Smooth muscle cell (in vitro differentiated cells): ENCODE data around the gene SLU7. TPM values are rescaled to one million over a fixed set of nuclear protein-coding genes. Genes with fewer than 3 reads are reported as not detected.

Experiments
- DNase-seq: peaks from one replicate; lab custom pipeline; 2025; ENCODE audit not compliant: unreplicated experiment; lab: John Stamatoyannopoulos, UW
- H2AFZ ChIP-seq: fragments of 200-600 bp; sonication (generic); 2 replicates; pipeline ENCODE4 v1.6.0; 2016; ENCODE audit warnings: antibody characterized with exemption, low read depth, mild to moderate bottlenecking
- H3F3A ChIP-seq: fragments of 200-600 bp; sonication (generic); 2 replicates; pipeline ENCODE4 v1.6.0; 2017; ENCODE audit warnings: antibody characterized with exemption, low read depth
- H3K27ac ChIP-seq: fragments of 200-600 bp; sonication (generic); 2 replicates; pipeline ENCODE4 v1.5.1; 2016; ENCODE audit warnings: low read depth, mild to moderate bottlenecking
- H3K27me3 ChIP-seq: fragments of 200-600 bp; sonication (generic); 2 replicates; pipeline ENCODE4 v1.6.1; 2016; ENCODE audit warnings: low read depth, mild to moderate bottlenecking
- H3K36me3 ChIP-seq: fragments of 200-600 bp; sonication (generic); 2 replicates; pipeline ENCODE4 v1.5.1; 2016; ENCODE audit warnings: low read depth
- H3K4me1 ChIP-seq: fragments of 200-600 bp; sonication (generic); 2 replicates; pipeline ENCODE4 v1.5.1; 2016; ENCODE audit warnings: low read depth
- H3K4me2 ChIP-seq: fragments of 200-600 bp; sonication (generic); 2 replicates; pipeline ENCODE4 v1.6.0; 2016; ENCODE audit warnings: mild to moderate bottlenecking
- H3K4me3 ChIP-seq: fragments of 200-600 bp; sonication (generic); 2 replicates; pipeline ENCODE4 v1.5.1; 2016; ENCODE audit warnings: mild to moderate bottlenecking
- H3K79me2 ChIP-seq: fragments of 200-600 bp; sonication (generic); 2 replicates; pipeline ENCODE4 v1.6.0; 2016; ENCODE audit warnings: low read depth, mild to moderate bottlenecking
- H3K9ac ChIP-seq: fragments of 200-600 bp; sonication (generic); 2 replicates; pipeline ENCODE4 v1.6.0; 2016; ENCODE audit warnings: low read depth
- H3K9me3 ChIP-seq: fragments of 200-600 bp; sonication (generic); replicated peaks from 2 replicates; pipeline ENCODE4 v1.5.1; 2016; ENCODE audit warnings: low read depth
- H4K20me1 ChIP-seq: fragments of 200-600 bp; sonication (generic); 2 replicates; pipeline ENCODE4 v1.6.0; 2016; ENCODE audit warnings: low read depth
- WGBS: methylation state at CpG from one replicate; pipeline ENCODE4 v1.1.7; 2016; ENCODE audit warnings: low lambda C conversion rate; 5-methylcytosine and 5-hydroxymethylcytosine counted together
- polyA plus RNA-seq: library from polyadenylated mRNA; unstranded; fragments of >200 nt; fragmentation: Nextera tagmentation; extraction: Ambion mirVana; gene quantifications from 2 replicates; pipeline ENCODE4 v1.2.1, GENCODE V29; 2016
- total RNA-seq: library from RNA; depleted of rRNA; stranded (reverse); fragments of >200 nt; gene quantifications from 2 replicates; pipeline ENCODE4 v1.2.3, GENCODE V29; 2014
- TF ChIP-seq, protein P1 (sequence below): fragments of 200-600 bp; sonication (generic); IDR thresholded peaks from 2 replicates; pipeline ENCODE4 v1.5.1; 2017; ENCODE audit warnings: borderline replicate concordance, mild to moderate bottlenecking, antibody characterized with exemption; ENCODE audit not compliant: insufficient read depth, poor library complexity, severe bottlenecking

SLU7 gene
- total and polyA plus RNA-seq, 2 experiments from 2014 or later, result 46.3 to 48.1 TPM

GRCh38 chr5:160419458-160420330 lies 813 bp upstream of the SLU7 start:
- peak overlapping the region; percentile 91 for H3K4me3 ChIP-seq
- H4K20me1 ChIP-seq, result no peaks in the 10 kb centered on the region
- H3K27ac ChIP-seq, result peak overlapping the region; percentile 92
- no peak for DNase-seq
- TF ChIP-seq, protein P1, sequence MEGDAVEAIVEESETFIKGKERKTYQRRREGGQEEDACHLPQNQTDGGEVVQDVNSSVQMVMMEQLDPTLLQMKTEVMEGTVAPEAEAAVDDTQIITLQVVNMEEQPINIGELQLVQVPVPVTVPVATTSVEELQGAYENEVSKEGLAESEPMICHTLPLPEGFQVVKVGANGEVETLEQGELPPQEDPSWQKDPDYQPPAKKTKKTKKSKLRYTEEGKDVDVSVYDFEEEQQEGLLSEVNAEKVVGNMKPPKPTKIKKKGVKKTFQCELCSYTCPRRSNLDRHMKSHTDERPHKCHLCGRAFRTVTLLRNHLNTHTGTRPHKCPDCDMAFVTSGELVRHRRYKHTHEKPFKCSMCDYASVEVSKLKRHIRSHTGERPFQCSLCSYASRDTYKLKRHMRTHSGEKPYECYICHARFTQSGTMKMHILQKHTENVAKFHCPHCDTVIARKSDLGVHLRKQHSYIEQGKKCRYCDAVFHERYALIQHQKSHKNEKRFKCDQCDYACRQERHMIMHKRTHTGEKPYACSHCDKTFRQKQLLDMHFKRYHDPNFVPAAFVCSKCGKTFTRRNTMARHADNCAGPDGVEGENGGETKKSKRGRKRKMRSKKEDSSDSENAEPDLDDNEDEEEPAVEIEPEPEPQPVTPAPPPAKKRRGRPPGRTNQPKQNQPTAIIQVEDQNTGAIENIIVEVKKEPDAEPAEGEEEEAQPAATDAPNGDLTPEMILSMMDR, result no peak
- peaks cover 42% of the 10 kb centered on the region for H3K79me2 ChIP-seq
- peak overlapping the region; percentile 84 for H2AFZ ChIP-seq
- peak overlapping the region; percentile 98 for H3K9ac ChIP-seq
- no peaks in the 10 kb centered on the region for H3K9me3 ChIP-seq
- H3F3A ChIP-seq, result no peaks in the 10 kb centered on the region
- 32% methylated on average over 11 of the region's 11 CpGs for WGBS
- peak overlapping the region; percentile 86 for H3K4me2 ChIP-seq
- no peaks in the 10 kb centered on the region for H3K27me3 ChIP-seq
- H3K36me3 ChIP-seq, result no peaks in the 10 kb centered on the region
- H3K4me1 ChIP-seq, result peaks cover 20% of the 10 kb centered on the region

GRCh38 chr5:160399402-160400353 lies 19.2 kb downstream of the SLU7 start, which contains the start of gene FAM200C:
TSS of gene FAM200C (minus strand) at chr5:160400054. CDS start at chr5:160395490, 4,564 bp downstream.
- peaks cover 14% of the 10 kb centered on the region for H3F3A ChIP-seq
- peak within 1 kb of the TSS; percentile 78 for H3K27ac ChIP-seq
- peak within 1 kb of the TSS; percentile 80 for H2AFZ ChIP-seq
- 3% methylated on average over 41 of the region's 41 CpGs for WGBS
- peaks cover 7% of the 10 kb centered on the region for H3K36me3 ChIP-seq
- peak within 1 kb of the TSS; percentile 93 for H3K4me2 ChIP-seq
- TF ChIP-seq, protein P1, result no peak
- H3K4me1 ChIP-seq, result peaks cover 16% of the 10 kb centered on the region
- H3K4me3 ChIP-seq, result peak within 1 kb of the TSS; percentile 73
- H3K9me3 ChIP-seq, result no peaks in the 10 kb centered on the region
- peaks cover 18% of the 10 kb centered on the region for H3K79me2 ChIP-seq
- peaks cover 2% of the 10 kb centered on the region for H4K20me1 ChIP-seq
- DNase-seq, result peak; percentile 69
- peak within 1 kb of the TSS; percentile 91 for H3K9ac ChIP-seq
- no peaks in the 10 kb centered on the region for H3K27me3 ChIP-seq

GRCh38 chr5:160398806-160399205 lies 20.1 kb downstream of the SLU7 start:
- Histone ChIP-seq H3K4me1 (peaks cover 16% of the 10 kb centered on the region), H4K20me1 (peaks cover 5% of the 10 kb centered on the region), H3F3A (peaks cover 14% of the 10 kb centered on the region), H3K9me3 (no peaks in the 10 kb centered on the region), H3K79me2 (peaks cover 18% of the 10 kb centered on the region), H3K9ac (peak overlapping the region; percentile 91), H3K27ac (no peak overlapping the region), H3K36me3 (peaks cover 2% of the 10 kb centered on the region), H3K27me3 (no peaks in the 10 kb centered on the region), H3K4me3 (peak overlapping the region; percentile 73), H3K4me2 (peak overlapping the region; percentile 93), H2AFZ (no peak overlapping the region)
- WGBS, result 40% methylated on average over 4 of the region's 4 CpGs
- TF ChIP-seq, protein P1, result no peak
- no peak for DNase-seq
